Stimulated activated CD4-positive, alpha-beta T cell treated with anti-CD3 and anti-CD28 coated beads, TNF-alpha, amount 100 ng/mL, for 4 hours (primary cell): Measurements from ENCODE around the gene GOLGA6L10.
"Not testable (repeated sequence)": the region's sequence is repeated elsewhere in the genome, so short reads cannot be mapped to it uniquely, and the experiment has no call there.

ENCODE experiments used
- DNase-seq, 3 experiments: peaks; one replicate each; pipeline ENCODE4 v3.0.0-alpha.2; 2020; ENCODE audit warnings: low read depth in 3 of 3

The GOLGA6L10 gene

GRCh38 chr15:82299511-82299914, 49.8 kb downstream of the GOLGA6L10 start:
- not testable (repeated sequence) for DNase-seq

GRCh38 chr15:82298520-82298919, 50.8 kb downstream of the GOLGA6L10 start:
- peak; percentile 17 for DNase-seq

DNA sequence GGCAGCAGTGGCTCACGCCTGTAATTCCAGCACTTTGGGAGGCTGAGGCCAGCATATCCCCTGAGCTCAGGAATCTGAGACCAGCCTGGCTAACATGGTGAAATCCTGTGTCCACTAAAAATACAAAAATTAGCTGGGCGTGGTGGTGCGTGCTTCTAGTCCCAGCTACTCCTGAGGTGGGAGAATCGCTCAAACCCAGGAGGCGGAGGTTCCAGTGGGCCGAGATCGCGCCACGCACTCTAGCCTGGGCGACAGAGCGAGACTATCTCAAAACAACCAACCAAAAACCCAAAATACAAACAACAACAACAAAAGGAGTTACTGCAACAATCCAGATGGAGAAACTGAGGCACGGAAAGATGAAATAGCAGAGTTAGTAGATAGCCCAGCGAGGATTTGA, 51.2 kb downstream of the GOLGA6L10 start:
- DNase-seq = no peak

DNA sequence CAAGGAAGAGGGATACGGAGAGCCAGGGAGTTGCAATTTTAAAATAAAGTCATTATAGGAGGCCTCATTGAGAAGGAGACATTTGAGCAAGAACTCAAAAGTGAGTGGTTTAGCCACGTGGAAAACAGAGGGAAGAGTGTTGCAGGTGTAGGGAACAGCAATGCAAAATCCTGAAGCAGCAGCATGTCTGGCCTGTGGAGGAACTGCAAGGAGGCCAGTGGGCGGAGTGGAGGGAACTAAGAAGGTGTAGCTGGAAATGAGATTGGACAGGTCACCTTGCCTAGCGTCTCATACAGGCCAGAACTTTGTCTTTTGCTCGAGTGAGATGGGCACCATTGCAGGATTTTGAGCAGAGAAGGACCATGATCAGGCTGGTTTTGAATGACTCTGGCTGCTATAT, 51.7 kb downstream of the GOLGA6L10 start:
- no peak for DNase-seq

- DNase-seq = no peak
Observed at GRCh38 chr15:82294061-82294690, 55.1 kb downstream of the GOLGA6L10 start.

DNA sequence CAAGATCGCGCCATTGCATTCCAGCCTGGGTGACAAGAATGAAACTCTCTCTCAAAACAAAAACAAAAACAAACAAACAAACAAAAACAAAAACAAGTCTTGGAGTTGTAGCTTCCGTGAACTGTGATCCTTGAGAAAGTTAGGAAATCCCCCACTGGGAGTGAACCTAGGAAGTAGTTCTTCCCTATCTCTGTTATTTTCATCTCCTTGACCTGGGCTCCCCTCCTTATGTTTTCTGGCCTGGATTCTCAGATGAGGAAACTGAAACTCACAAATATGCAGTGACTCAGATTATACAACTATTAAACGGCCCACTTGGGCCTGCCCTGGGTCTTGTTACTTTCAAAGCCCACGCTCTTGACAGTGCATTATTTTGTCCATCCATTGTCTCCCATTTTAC, 57.0 kb downstream of the GOLGA6L10 start:
- DNase-seq = no peak
